PC-3 (cell line): ENCODE data around the gene DLG5.

ENCODE experiments used
- CTCF ChIP-seq: fragments of 300-600 bp; sonication (generic); conservative IDR thresholded peaks from 2 replicates; pipeline ENCODE4 v1.5.1; 2017; ENCODE audit warnings: antibody characterized with exemption, low read depth, mild to moderate bottlenecking, low read length
- EZH2 ChIP-seq: fragments of 300-600 bp; sonication (generic); IDR thresholded peaks from one replicate; pipeline ENCODE4 v1.6.1; 2017; ENCODE audit warnings: antibody characterized with exemption, mild to moderate bottlenecking, low read length; ENCODE audit not compliant: unreplicated experiment
- EZH2phosphoT487 ChIP-seq: fragments of 300-600 bp; sonication (generic); IDR thresholded peaks from 2 replicates; pipeline ENCODE4 v1.6.1; 2018; ENCODE audit warnings: mild to moderate bottlenecking, antibody characterized with exemption, low read length, borderline replicate concordance

- TF ChIP-seq CTCF (no peak), EZH2 (no peak), EZH2phosphoT487 (no peak)
Observed at GRCh38 chr10:77975086-77975666, 48.6 kb upstream of the DLG5 start.
